Measurements from ENCODE around the gene PHLDB3.
A peak's percentile ranks its signal among the peaks of the same experiment; 100 is the strongest.
"Not testable (repeated sequence)": the region's sequence is repeated elsewhere in the genome, so short reads cannot be mapped to it uniquely, and the experiment has no call there.

The PHLDB3 gene

DNA sequence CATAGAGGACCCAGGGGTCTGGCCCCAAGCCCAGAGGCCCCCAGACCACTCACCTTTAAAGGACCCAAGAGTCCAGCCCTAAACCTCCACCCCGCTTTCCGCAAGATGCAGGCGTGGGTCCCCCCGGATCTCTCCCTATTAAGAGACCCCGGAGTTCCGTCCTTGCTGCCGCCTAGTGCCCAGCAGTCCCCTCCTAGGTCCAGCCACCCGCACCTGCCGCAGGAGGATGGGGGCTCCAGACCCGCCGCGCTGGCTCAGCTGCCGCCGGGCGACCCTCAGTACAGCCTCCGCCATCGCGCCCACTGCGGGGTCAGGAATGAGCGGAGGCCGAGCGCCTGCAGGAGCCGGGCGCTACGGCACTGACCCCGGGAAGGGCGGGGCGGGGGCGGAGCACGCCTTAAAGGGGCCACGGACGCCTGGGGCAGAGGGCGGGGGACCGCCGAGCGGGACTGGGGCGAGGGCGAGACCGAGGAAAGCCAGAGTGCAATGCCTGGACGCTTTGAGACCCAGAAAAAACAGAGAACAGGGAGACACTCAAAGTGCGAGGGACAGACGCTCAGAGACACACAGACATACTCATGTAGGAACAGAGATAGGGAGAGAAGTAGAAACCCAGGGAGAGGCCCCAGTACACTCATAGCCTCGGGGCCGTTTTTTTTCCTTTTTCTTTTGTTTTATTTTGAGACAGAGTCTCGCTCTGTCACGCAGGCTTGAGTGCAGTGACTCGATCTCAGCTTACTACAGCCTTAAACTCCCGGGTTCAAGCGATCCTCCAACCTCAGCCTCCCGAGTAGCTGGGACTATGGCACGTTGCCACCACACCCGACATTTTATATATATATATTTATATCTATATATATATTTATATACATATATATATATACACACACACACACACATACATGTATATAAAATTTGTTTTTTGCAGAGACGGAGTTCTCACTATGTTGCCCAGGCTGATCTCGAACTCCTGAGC lies 22.6 kb upstream of the PHLDB3 start, which contains the start of gene ETHE1:
ETHE1 (minus strand) TSS at position 318 of the 976 bp plus-strand sequence; CDS start at position 294, 24 bp downstream.
- DNase-seq = peak; percentile 23 to 92

DNA sequence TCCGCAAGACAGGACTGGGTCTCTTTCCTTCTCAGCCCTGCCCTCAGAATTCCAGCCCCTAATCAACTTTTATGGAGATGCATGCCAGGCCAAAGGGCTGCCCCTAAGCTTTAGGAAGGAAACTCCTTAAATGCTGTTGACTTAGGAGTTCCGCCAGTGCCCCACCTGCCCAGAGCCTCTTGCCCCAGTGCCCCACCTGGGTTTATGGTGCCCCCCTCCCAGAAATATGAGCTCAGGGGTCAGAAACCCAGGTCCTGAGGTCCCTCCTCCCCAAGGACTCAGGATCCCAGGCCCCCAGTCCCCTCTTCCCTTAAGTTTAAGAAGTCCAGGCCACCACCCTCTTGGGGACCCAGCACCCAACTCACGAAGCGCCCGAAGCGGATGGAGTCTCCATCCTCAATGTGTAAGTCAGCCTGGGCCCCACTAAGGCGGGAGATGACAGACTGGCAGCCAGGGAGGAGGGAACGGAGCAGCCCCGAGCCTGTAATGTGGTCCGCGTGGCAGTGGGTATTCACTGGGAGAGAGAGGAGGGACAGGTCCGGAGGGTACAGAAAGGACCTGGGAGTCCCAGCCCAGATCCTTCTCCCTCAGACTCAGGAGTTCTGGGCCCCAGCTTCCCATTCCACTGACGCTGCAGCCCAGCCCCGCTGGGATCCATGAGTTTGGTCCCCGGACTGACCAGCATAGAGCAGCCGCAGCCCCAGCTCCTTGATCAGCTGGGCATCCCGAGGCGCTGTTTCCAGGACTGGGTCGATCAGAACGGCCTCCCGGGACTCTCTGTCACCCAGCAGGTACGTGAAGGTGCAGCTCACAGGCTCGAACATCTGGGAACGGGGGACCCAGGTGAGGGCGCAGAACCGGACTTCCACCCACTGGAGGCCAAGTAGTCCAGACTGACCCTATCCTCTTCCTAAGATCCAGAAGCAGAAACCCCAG lies 21.6 kb upstream of the PHLDB3 start:
- DNase-seq = peak in 1 of 2 experiments; percentile 56

DNA sequence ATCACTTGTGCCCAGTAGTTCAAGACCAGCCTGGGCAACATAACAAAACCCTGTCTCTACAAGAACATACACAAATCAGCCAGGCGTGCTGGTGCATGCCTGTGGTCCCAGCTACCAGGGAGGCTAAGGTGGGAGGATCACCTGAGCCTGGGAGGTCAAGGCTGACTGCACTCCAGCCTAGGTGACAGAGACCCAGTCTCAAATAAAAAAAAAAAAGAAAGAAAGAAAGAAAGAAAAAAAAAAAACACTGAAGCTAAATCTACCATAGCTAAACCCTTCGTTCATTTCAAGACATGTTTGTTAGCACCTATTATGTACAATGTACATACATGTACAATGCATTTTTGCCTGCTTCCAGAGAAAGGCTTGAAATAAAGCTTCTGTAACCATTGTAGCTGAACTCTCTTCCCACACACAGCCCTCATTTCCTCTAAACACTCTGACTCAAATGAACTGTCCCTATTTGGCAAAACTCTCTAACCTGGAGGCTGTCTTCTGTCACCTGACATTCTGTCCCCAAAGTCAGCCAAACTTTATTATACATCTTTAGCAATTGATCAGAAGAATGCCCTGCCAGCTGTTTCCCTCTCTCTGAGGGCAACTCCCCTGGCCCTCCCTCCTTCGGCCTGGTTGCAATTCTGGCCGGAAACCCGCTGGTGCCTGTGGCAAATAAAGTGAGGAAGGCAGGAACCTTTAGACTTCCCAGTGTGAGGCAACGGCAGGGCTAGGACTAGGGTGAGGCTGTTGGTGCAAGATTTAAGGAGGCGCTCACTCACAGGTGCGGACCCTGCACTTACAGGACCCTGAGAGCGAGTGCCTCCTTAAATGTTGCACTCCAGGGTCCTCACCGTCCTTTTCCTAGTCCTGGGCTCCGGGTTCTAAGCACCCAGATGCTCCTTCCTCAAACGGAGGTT lies 20.6 kb upstream of the PHLDB3 start:
- peak in 1 of 2 experiments; percentile 31 for DNase-seq

DNA sequence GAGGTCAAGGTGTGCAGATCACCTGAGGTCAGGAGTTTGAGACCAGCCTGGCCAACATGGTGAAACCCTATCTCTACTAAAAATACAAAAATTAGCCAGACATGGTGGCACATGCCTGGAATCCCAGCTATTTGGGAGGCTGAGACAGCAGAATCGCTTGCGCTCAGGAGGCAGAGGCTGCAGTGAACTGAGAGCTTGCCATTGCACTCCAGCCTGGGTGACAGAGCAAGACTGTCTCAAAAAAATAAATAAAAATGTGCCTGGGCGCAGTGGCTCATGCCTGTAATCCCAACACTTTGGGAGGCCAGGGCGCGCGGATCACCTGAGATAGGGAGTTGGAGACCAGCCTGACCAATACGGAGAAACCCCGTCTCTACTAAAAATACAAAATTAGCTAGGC lies 19.1 kb upstream of the PHLDB3 start:
- DNase-seq = not testable (repeated sequence)

DNA sequence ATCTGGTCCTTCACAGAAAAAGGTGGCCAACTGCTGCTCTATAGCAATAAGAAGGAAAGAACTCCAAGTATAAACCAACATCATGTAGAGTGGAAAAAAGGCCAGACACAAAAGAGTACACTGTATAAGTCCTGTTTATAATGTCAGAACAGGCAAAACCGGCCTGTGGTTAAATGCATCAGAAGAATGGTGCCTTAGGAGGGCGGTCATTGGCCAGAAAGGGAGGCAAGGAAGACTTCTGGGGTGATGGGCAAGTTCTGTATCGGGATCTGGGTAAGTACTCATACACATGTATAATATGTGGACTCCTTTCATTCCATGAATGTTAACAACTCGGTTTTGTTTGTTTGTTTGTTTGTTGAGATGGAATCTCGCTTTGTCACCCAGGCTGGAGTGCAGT lies 18.4 kb upstream of the PHLDB3 start:
- no peak for DNase-seq

DNA sequence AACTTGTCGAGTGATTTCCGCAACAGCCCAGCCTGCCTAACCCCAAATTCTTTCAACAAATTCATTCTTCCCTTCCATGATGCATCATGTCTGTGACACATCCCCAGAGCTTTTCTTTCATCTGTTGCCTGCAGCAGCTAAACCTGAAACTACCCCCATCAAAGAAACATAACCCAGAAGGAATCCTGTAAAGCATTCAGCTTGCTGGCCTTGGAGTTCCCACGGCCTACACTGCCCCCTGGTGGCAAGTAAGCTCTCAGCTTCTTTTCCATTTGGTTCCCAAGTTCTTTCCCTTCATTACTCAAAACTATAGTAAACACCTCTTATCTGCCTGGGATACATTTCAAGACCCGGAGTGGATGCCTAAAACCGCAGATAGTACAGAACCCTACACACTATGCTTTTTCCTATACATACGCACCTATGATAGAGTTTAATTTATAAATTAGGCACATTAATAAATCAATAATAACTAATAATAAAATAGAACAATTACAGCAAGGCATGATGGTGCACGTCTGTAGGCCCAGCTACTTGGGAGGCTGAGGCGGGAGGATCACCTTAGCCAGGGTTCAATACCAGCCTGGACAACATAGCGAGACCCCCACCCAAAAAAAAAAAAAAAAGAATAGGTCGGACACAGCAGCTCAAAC lies 15.0 kb upstream of the PHLDB3 start:
- peak; percentile 70 to 90 for DNase-seq

DNA sequence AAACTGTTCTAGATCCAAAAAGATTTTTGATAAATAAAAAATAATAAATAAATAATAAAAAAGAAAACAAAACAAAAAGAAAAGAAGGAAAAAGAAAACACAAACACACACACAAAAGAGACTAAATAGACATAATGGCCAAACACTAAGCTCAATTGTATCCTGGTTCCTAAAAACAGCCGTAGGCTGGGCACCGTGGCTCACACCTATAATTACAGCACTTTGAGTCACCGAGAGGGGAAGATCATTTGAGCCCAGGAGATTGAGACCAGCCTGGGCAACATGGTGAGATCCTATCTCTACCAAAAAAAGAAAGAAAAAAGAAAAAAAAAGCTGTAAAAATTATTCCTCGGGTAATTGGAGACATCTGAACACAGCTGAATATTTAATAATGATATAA lies 13.5 kb upstream of the PHLDB3 start:
- DNase-seq = no peak

DNA sequence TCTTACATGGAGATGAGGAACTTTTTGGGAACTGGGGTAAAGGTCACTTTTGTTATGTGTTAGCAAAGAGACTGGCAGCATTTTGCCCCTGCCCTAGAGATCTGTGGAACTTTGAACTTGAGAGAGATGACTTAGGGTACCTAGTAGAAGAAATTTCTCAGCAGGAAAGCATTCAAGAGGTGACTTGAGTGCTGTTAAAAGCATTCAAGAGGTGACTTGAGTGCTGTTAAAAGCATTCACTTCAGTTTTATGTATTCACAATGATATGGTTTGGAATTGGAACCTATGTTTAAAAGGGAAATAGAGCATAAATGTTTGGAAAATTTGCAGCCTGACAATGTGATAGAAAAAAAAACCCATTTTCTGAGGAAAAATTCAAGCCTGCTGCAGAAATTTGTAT lies 7.9 kb upstream of the PHLDB3 start:
- not testable (repeated sequence) for DNase-seq

DNA sequence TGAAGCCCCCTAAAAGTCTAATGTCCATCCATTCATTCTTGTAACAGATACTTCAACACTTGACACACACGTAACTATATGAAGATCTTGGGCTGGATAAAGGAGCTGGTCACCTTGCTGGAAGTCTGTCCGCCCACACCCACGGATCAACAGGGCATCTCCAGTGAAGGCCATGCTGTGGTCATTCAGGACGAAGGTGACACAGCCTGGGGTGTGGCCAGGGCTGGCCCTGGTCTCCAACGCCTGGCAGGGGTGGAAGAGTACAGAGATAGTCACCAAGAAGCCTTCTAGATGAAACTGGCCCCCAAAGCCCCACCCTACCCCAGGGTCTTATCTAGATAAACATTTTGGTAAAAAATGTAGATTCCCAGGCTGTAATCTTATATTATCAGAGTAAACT lies 6.8 kb upstream of the PHLDB3 start:
- no peak for DNase-seq

DNA sequence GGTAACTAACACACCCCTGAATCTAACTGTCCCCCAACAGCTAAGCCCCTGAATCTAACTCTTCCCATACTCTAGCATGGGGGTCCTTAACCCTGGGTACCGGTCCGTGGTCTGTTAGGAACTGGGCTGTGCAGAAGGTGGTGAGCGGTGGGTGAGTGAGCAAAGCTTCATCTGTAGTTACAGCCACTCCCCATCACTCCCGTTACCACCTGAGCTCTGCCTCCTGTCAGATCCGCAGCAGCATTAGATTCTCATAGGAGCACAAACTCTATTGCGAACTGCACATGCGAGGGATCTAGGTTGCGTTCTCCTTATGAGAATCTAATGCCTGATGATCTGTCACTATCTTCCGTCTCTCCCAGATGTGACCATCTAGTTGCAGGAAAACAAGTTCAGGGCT lies 6.2 kb upstream of the PHLDB3 start:
- DNase-seq = no peak

DNA sequence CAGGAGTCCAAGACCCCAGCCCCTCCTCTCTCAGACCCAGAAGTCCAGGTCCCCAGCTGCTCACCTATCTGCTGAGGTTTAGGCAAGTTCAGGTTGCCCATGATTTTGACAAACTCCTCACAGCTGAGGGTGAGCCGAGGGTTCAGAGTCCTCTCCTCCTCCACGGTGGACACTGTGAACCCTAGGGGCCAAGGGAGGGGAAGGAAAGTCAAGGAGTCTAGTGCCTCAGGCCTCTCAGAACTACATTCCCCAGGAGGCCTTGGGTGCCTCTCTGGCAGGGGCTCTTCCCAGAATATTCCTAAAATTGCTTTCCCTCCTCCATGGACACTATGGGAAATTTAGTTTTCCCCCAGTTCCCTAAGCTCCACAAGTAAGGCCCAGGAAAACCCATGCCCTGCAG lies 3.3 kb upstream of the PHLDB3 start:
- no peak for DNase-seq

DNA sequence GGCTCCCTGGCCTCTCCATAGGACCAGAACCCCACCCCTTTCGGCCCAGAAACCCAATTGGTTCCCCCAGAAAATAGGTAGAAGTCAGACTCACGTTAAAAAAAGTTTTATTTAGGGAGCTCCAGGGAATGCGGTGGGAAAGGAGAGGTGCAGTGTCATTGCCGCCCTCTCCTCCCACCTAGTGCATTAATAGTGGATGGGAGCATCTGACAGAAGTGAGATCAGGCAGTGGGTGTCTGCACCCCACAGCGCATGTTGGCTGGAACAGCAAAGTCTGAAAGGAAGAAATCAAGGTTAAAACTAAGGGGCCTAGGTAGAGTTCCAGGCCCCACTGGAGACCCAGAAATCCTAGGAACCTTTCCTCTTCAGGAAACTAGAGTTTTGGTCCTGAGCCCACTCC lies 2.1 kb upstream of the PHLDB3 start:
- no peak for DNase-seq

DNA sequence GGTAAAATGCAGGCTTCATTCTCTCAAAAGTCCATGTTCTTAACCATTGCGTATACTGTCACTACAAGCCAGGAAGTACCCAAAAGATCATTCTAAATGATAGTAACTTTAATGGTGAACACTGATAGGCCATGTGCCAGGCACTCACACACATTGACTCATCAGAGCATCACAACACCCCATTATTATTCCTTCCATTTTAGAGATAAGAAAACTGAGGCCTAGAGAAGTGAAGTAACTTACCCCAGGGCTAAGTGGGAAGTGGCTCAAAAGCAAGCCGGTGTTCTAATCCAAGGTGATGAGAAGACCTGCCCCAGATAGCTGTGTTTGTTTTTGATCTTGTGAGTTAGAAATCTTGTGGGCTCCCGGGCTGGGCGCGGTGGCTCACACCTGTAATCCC lies 1.4 kb upstream of the PHLDB3 start:
- no peak for DNase-seq

DNA sequence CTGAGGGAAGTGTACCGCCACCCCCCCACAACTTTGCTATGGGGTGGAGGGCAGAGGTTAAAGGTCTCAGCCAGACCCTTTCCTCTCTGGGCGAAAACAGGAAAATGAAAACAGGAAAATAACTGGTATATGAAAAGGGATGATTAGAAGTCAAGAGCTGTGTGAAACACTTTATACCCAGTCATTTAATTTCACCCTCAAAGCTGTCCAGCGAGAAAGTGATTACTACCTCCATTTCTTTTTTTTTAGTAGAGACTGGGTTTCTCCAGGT lies 575 bp upstream of the PHLDB3 start:
- no peak for DNase-seq

DNA sequence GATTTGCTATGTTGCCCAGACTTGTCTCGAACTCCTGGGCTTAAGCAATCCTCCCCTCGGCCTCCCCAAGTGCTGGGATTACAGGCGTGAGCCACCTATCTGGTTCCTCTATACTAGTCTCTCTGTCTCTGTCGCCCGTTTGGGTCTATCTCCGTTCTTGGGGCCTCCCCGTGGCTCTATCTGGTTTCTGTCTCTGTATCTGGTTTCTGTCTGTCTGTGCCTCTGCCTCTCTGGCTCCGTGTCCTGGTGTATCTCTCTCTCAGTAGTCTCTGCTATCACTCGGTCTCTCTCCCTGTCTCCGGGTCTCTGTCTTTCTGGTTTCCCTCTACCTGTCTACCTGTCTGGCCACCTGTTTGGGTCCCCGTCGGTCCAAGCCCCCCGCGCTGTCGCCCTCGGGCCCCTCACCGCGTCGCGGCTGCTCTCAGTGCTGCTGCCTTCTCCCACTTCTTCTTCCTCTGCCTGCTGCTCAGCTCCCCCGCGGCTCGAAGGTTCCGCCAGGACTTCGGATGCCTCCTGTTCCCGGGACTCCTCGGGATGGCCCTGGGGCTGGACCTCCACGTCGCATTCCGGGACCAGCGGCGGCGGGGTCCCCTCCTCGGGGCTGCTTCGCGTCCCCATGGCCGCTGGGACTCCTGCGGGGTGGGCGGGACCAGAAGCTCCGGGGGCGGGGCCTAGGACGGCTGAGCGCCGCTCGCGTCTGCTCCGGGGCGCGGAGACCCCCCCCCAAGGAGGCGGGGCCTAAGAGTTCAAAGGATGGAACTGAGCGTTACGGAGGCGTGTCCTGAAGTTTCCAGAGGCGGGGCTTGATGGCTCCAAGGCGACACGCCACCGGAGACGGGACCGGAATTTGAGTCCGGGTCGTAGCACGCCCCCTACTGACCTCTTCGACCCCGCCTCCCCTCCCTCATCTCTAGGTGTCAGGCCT lies 783 bp downstream of the PHLDB3 start:
- peak; percentile 85 to 99 for DNase-seq

DNA sequence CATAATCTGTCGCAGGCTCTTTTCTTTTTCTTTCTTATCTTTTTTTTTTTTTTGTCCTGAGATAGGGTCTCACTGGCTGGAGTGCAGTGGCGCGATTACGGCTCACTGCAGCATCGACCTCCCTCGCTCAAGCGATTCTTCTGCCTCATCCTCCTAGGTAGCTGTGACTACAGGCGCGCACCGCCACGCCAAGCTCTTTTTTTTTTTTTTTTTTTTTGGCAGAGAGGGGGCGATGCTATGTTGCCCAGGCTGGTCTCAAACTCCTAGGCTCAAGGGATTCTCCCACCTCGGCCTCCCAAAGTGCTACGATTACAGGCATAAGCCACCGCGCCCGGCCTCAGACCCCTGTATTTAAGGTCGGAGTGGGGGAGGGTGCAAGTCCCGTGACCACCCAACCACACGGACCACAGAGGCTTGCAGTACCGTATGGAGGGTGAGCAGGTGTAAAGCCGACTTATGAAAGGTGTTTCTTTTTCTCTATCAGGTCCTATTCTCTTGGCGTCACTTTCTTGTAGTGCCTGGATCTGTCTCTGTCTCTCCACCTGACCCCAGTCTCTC lies 2.0 kb downstream of the PHLDB3 start:
- no peak for DNase-seq

DNA sequence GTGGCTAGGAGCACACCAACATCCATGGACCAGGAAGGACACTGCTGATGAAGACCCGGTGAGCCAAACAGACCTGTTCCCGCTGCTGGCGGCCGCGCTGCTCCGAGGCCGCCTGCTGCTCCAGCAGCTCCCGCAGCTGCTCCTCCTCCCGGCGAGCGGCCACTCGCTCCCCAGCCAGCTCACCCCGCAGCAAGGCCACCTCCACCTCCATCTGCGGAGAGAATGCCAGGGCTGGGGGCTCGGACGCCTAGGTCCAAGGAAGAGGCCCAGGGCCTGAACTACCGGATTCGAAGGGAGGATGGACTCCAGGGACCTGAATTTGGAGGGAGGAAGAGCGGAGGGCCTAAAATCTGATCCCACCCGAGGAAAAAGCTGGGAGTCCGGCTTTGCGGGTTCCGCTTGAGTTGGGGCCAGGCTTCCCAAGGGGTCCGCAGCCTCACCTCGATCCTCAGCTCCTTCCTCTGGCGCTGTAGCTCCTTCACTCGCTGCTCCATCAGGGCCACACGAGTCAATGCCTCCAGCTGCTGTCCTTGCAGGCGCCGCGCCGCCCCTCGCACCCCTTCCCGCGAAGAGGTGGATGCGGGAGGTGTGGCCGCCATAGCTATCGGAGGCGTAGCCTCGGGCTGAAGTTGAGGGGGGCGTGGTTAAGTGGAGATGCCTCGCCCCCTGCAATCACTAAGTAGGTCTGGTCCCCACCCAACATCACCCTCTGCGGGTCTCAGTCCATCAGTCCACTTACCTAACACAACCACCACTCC lies 2.7 kb downstream of the PHLDB3 start:
- DNase-seq = no peak

DNA sequence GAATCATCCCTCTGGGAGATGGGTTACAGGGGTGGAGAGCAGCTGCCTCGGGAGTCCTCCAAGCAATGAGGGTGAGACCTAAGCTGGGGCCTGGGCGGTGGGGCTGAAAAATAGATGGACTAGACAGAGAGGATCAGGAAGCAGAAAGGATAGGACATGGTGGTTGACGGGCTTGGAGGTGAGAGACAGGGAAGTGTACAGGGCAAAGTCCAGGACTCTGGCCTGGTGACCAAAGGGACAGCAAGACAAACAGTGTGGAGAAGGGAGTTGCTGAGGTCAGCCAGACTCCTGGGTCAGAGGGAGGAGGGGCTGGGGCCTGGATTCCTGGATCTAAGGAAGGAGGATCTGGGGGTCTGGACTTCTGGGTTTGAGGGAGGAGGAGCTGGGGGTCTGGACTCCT lies 5.5 kb downstream of the PHLDB3 start:
- no peak for DNase-seq

DNA sequence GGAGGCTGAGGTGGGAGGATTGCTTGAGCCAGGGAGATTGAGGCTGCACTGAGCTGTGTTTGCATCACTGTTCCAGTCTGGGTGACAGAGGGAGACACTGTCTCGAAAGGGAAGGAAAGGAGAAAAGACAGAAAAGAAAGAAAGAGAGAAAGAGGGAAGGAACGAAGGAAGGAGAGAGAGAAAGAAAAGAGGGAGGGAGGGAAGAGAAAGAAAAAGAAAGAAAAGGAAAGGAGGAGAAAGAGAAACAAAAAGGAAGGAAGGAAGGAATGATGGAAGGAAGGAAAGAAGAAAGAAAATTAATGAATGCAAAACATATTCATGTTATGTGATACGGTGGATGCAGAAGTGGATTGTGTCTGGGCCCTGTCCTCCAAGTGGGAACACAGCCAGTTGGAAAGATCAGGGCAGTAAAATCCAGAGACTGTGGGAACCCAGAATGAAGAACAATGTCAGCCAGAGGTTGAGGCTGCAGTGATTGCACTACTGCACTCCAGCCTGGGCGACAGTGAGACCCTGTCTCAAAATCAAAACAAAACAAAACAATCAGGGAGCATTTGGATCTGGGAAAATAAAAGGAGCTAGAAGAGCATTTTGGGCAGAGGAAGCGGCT lies 6.2 kb downstream of the PHLDB3 start:
- DNase-seq = no peak
